RWPE1 (cell line): ENCODE results near the gene TTC34.

Experiments
- CTCF ChIA-PET: fragments of 350-600 bp; sonication (Branson Sonifier 250); formaldehyde crosslinking; extraction: SDS; loops from one replicate; lab custom pipeline; 2021; lab: Yijun Ruan, JAX
- POLR2A ChIA-PET: fragments of 400-600 bp; formaldehyde crosslinking; extraction: SDS; loops from one replicate; lab custom pipeline; 2020; ENCODE audit warnings: antibody characterized with exemption; ENCODE audit not compliant: low non-redundant PET; lab: Yijun Ruan, JAX
- DNase-seq: peaks from one replicate; pipeline ENCODE4 v3.0.0; 2012; ENCODE audit warnings: low spot score
- H3K27ac ChIP-seq: fragments of 450-650 bp; 2 replicates; pipeline ENCODE4 v1.5.1; 2017
- TF ChIP-seq, protein P1 (sequence below): fragments of 450-650 bp; conservative IDR thresholded peaks from 2 replicates; pipeline ENCODE4 v1.5.1; 2017; ENCODE audit warnings: low read depth, mild to moderate bottlenecking

The TTC34 gene

DNA sequence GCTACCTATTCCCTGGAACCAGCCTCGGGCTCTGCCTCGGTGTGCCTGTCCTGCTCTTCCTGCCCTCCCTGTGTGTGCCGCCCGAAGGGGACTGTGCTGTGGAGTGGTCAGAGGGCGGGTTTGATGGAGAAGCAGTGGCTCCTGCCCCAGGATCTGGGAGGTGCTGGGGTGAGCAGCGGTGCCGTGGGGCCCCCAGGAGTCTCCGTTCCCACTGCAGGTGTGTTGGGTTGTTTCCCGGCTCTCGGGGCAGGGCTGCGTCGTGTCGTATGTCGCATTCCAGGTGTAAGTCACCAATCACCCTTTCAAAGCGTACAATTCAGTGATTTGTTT lies 32.6 kb upstream of the TTC34 start:
- TF ChIP-seq, protein P1, sequence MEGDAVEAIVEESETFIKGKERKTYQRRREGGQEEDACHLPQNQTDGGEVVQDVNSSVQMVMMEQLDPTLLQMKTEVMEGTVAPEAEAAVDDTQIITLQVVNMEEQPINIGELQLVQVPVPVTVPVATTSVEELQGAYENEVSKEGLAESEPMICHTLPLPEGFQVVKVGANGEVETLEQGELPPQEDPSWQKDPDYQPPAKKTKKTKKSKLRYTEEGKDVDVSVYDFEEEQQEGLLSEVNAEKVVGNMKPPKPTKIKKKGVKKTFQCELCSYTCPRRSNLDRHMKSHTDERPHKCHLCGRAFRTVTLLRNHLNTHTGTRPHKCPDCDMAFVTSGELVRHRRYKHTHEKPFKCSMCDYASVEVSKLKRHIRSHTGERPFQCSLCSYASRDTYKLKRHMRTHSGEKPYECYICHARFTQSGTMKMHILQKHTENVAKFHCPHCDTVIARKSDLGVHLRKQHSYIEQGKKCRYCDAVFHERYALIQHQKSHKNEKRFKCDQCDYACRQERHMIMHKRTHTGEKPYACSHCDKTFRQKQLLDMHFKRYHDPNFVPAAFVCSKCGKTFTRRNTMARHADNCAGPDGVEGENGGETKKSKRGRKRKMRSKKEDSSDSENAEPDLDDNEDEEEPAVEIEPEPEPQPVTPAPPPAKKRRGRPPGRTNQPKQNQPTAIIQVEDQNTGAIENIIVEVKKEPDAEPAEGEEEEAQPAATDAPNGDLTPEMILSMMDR = no peak
- ChIA-PET POLR2A (no interaction called here), CTCF (no interaction called here)
- no peak for DNase-seq
- no peak overlapping the region for H3K27ac ChIP-seq

DNA sequence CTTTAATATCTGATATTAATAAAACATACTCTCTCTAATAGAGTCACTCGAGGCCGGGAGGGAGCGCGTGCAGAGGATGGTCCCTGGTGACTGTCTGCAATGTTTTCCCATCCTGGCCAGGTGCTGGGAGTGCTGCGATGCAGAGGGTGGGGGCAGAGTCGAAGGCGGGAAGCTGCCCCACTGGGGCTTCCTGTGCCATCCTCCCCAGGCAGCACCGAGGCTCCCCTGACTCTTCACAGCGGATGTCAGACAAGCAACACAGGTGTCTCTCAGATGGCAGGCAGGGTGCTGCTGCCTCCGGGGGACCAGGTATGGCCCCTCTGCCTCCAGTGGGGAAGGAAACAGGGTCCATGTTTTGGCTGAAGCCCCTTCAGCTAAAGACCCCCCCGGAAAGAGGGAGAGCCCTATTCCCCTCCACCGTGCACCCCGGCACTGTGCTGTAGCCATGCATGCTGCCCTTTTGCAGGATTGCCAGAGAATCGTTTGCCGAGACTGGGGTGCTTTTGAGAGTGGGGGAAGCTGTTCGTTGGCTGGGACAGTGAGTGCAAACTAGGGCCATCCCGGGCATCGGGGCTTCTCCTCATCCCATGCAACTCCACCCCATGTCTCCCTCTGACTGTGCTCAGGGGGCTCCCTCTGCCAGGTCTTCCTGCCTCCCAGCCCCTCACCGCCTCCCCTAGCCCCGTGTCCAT lies 32.1 kb upstream of the TTC34 start:
- TF ChIP-seq, protein P1 = no peak
- CTCF ChIA-PET = no interaction called here
- no peak overlapping the region for H3K27ac ChIP-seq
- DNase-seq = no peak
- POLR2A ChIA-PET = no interaction called here

DNA sequence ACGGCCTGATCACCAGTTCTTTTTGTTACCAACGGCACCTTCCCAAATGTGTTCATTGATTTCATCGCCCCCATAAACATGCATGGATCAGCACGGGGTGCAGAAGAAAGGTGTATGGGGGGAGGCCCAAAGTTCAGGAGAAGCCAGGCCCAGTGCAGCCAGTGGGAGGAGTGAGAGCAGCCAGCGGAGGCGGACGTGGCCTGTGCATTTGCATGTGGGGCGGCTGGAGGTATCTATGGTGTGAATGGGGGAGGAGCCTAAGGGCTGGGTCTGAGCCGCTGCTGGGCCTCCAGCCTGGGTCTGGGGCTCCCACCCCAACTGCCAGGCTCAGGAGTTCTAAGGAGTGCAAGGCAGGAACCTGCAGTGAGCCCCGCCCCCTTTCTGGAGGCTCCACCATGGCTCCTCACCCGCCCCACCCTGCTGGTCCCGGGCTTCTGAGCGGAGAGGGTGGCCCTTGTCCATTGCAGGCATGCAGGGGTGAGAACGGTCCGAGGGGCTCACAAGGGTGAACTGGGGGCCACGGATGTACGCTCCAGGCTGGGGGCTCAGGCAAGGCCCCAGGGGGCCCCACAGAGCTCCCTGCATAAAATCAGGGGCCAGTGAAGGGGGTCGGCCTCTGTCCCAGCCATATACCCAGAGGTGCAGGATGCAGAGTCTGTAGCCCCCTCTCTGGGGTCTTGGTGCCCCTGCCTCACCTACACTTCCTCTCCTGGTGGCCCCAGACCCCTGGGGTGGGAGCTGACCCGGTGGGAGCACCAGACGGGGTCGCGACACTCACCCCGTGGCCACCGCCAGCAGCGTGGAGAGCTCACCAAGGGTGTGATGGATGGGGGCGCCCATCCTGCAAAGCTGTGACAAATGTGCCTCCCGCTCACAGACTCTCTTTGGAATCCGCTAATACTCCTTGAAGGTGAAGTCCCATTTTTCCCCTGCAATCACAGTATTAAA lies 31.3 kb upstream of the TTC34 start:
- DNase-seq = no peak
- TF ChIP-seq, protein P1 = no peak
- ChIA-PET POLR2A (no interaction called here), CTCF (no interaction called here)
- no peak overlapping the region for H3K27ac ChIP-seq

DNA sequence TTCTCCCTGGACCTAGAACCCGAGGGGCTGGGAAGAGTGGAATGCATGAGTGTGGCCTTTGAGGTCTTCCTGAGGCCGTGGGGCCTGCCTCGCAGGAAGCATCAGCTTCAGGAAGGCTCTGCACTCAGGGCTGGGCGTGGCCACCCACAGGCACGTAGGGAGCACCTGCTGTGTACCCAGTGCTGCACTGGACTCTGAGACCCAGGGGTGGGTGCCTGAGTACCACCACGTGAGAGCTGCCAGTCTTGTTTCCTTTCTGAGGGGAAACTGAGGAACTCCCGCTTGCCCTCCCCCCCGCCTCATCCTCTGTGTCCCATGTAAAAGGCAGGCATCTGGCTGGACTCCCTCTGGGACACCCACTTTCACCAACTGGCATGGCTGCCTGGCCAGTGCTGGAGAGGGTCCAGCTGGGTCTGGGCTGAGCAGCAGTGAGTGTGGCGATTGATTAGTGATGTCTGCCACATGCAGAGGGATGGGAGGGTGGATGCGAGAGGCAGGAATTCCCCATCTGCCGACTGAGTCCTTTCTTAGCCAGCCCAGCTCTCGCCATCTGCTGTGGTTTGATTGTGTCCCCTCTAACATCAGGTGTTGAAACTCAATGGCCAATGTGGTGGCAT lies 30.2 kb upstream of the TTC34 start:
- TF ChIP-seq, protein P1 = no peak
- CTCF ChIA-PET = no interaction called here
- no peak overlapping the region for H3K27ac ChIP-seq
- DNase-seq = no peak
- POLR2A ChIA-PET = no interaction called here

DNA sequence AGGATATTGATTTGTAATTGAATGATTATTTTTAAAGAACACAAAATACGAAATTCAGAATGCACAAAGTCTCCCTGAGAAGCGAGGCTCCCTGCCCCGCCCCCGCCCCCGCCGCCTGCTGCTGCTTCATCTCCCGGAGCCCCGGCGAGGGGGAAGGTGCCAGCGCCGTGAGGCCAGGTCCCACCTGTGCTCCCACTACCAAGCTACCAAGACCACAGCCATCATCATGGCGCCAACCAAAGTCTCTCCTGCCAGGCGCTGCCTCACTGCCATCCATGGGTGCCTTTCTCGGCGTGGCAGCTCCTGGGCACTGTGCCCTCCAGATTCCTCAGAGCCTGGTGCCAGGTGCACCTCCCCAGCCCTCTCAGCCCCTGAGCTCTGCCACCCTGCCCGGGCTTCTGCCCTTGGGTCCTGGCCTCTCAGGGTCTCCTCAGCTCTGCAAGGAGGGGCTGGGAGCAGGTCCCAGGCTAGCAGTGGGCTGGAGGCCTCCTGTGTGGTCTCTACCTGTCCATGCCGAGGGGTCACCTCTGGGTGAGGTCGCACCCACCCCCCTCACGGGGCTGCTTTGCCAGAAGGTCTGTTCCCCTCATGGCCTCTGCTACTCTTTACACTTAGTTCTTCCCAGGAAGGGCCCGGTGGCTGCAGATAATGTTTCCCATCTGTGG lies 29.4 kb upstream of the TTC34 start:
- H3K27ac ChIP-seq = no peak overlapping the region
- TF ChIP-seq, protein P1 = no peak
- CTCF ChIA-PET = no interaction called here
- DNase-seq = no peak
- POLR2A ChIA-PET = no interaction called here
